IMR-90 (cell line): ENCODE measurements around the gene DLX2. TPM values are rescaled to one million over a fixed set of nuclear protein-coding genes. Genes with fewer than 3 reads are reported as not detected.

Source experiments
- CTCF ChIP-seq: conservative IDR thresholded peaks from 2 replicates; pipeline ENCODE4 v1.5.1; 2012; ENCODE audit warnings: mild to moderate bottlenecking, low read depth, low read length, improper control_type of control experiment
- polyA plus RNA-seq, 3 experiments: library from polyadenylated mRNA; depleted of rRNA; stranded (reverse); fragments of >200 nt; gene quantifications; 2 replicates each; pipeline ENCODE4 v1.2.3, GENCODE V29; 2012; ENCODE audit warnings: low replicate concordance in 1 of 3
- total RNA-seq: library from RNA; depleted of rRNA; stranded (reverse); fragments of >200 nt; gene quantifications from 2 replicates; pipeline ENCODE4 v1.2.3, GENCODE V29; 2012

The DLX2 gene
- total and polyA plus RNA-seq, 2 of the 4 experiments (the other 2 are of a cell fraction) = 0.38 TPM; not detected in 1

- no peak for TF ChIP-seq CTCF
Measured at GRCh38 chr2:172096626-172097547, 5.8 kb downstream of the DLX2 start (continued).
